Stimulated activated CD4-positive, alpha-beta T cell treated with anti-CD3 and anti-CD28 coated beads, Interleukin-12 subunit alpha, Interleukin-12 subunit beta, amount 100 ng/mL, for 24 hours (primary cell): ENCODE data around the gene GNAQ.
"Not testable (repeated sequence)": the region's sequence is repeated elsewhere in the genome, so short reads cannot be mapped to it uniquely, and the experiment has no call there.

Source experiments
- DNase-seq, 2 experiments: peaks; one replicate each; pipeline ENCODE4 v3.0.0-alpha.2; 2020; ENCODE audit warnings: low read depth in 2 of 2

GNAQ gene

GRCh38 chr9:77731008-77731698 is 300.5 kb downstream of the GNAQ start:
- DNase-seq = no peak

GRCh38 chr9:77729177-77729576 is 302.4 kb downstream of the GNAQ start:
- DNase-seq = no peak

- DNase-seq = no peak
These were observed 304.8 kb downstream of the GNAQ start for GRCh38 chr9:77726814-77727213.

GRCh38 chr9:77726289-77726688 is 305.3 kb downstream of the GNAQ start:
- DNase-seq = no peak

GRCh38 chr9:77725820-77726219 is 305.8 kb downstream of the GNAQ start:
- DNase-seq = peak in 1 of 2 experiments; percentile 2

- DNase-seq = no peak
These were observed 306.4 kb downstream of the GNAQ start for GRCh38 chr9:77725046-77725694.

- not testable (repeated sequence) for DNase-seq
These were observed 310.5 kb downstream of the GNAQ start for GRCh38 chr9:77721156-77721555.

- DNase-seq = no peak
These were observed 312.3 kb downstream of the GNAQ start for GRCh38 chr9:77719321-77719720.

GRCh38 chr9:77718298-77718640 is 313.3 kb downstream of the GNAQ start:
- peak in 1 of 2 experiments; percentile 3 for DNase-seq

GRCh38 chr9:77717608-77718297 is 313.9 kb downstream of the GNAQ start:
- not testable (repeated sequence) for DNase-seq

- DNase-seq = no peak
These were observed 317.5 kb downstream of the GNAQ start for GRCh38 chr9:77714077-77714549.

- no peak for DNase-seq
These were observed 319.0 kb downstream of the GNAQ start for GRCh38 chr9:77712533-77713130.

- DNase-seq = no peak
These were observed 320.5 kb downstream of the GNAQ start for GRCh38 chr9:77710965-77711648.

GRCh38 chr9:77710316-77710715 is 321.3 kb downstream of the GNAQ start:
- DNase-seq = no peak

GRCh38 chr9:77708064-77708815 is 323.4 kb downstream of the GNAQ start:
- no peak for DNase-seq

- DNase-seq = no peak
These were observed 324.1 kb downstream of the GNAQ start for GRCh38 chr9:77707383-77708063.

- DNase-seq = no peak
These were observed 326.0 kb downstream of the GNAQ start for GRCh38 chr9:77705636-77706035.

GRCh38 chr9:77702521-77703390 is 328.9 kb downstream of the GNAQ start:
- DNase-seq = not testable (repeated sequence)

GRCh38 chr9:77697238-77697984 is 334.2 kb downstream of the GNAQ start:
- no peak for DNase-seq
